B cell (primary cell): ENCODE results near the gene PLGRKT. TPM values are rescaled to one million over a fixed set of nuclear protein-coding genes. Genes with fewer than 3 reads are reported as not detected.
"Not testable (repeated sequence)": the region's sequence is repeated elsewhere in the genome, so short reads cannot be mapped to it uniquely, and the experiment has no call there.

ENCODE experiments used
- ATAC-seq: fragments of 200-7000 bp; cut with Tn5 transposase; one replicate; pipeline ENCODE4 v1.10.0; 2021; ENCODE audit warnings: low read depth, mild to moderate bottlenecking, moderate number of reproducible peaks, moderate library complexity
- CTCF ChIA-PET: fragments of 350-600 bp; sonication (Branson Sonifier 250); formaldehyde crosslinking; loops from one replicate; lab custom pipeline; 2021; ENCODE audit warnings: antibody characterized with exemption, inconsistent platforms; lab: Charles Lee
- POLR2A ChIA-PET: fragments of 350-600 bp; sonication (Branson Sonifier 250); formaldehyde crosslinking; loops from one replicate; lab custom pipeline; 2021; ENCODE audit warnings: antibody characterized with exemption; lab: Charles Lee
- DNase-seq: peaks from one replicate; pipeline ENCODE4 v3.0.0; 2013
- H2AFZ ChIP-seq: 2 replicates; pipeline ENCODE4 v1.6.1; 2012; ENCODE audit warnings: mild to moderate bottlenecking, low read depth, low read length; ENCODE audit not compliant: insufficient read depth, poor library complexity, severe bottlenecking
- H3K27ac ChIP-seq, 2 donors: 1 replicate in 1 of 2; 2 replicates in 1 of 2; pipeline ENCODE4 v1.5.1; 2012 to 2013; ENCODE audit warnings: low read length in 2 of 2, mild to moderate bottlenecking in 2 of 2, moderate library complexity in 1 of 2
- H3K27me3 ChIP-seq, 4 experiments: fragments of 200-600 bp in 1 of 4; sonication (generic) in 1 of 4; replicated peaks in 1 of 4; 1 replicate in 2 of 4; 2 replicates in 2 of 4; pipeline versions ENCODE4 v1.6.1 to v1.7.0; 2013 to 2016; ENCODE audit warnings: low read length in 3 of 4, mild to moderate bottlenecking in 2 of 4, mixed read lengths in 1 of 4, moderate library complexity in 1 of 4; ENCODE audit not compliant: insufficient read depth in 4 of 4, control insufficient read depth in 3 of 4; ENCODE audit errors: control extremely low read depth in 1 of 4
- H3K36me3 ChIP-seq, 2 experiments: replicated peaks in 1 of 2; 1 replicate in 1 of 2; 2 replicates in 1 of 2; pipeline versions ENCODE4 v1.6.1 to v1.7.1; 2013; ENCODE audit warnings: low read length in 1 of 2; ENCODE audit not compliant: insufficient read depth in 2 of 2, control insufficient read depth in 1 of 2; ENCODE audit errors: control extremely low read depth in 1 of 2, extremely low read depth in 1 of 2
- H3K4me1 ChIP-seq, 2 donors: fragments of 200-600 bp in 1 of 2; sonication (generic) in 1 of 2; 1 replicate in 1 of 2; 2 replicates in 1 of 2; pipeline versions ENCODE4 v1.5.1 to v1.6.1; 2013 to 2017; ENCODE audit warnings: low read length in 2 of 2; ENCODE audit not compliant: control insufficient read depth in 2 of 2, insufficient read depth in 2 of 2
- H3K4me2 ChIP-seq: replicated peaks from 2 replicates; pipeline ENCODE3; 2012; ENCODE audit warnings: mild to moderate bottlenecking, low read depth, low read length; ENCODE audit not compliant: poor library complexity, severe bottlenecking
- H3K4me3 ChIP-seq, 5 experiments: fragments of 200-600 bp in 1 of 5; sonication (generic) in 1 of 5; 1 replicate in 3 of 5; 2 replicates in 2 of 5; pipeline versions ENCODE4 v1.5.1 to v1.7.0; 2011 to 2016; ENCODE audit warnings: low read length in 4 of 5, mild to moderate bottlenecking in 4 of 5, low read depth in 2 of 5, control low read depth in 1 of 5, moderate library complexity in 1 of 5; ENCODE audit not compliant: insufficient read depth in 1 of 5; ENCODE audit errors: control extremely low read depth in 1 of 5, extremely low read depth in 1 of 5
- H3K79me2 ChIP-seq: fragments of 200-600 bp; sonication (generic); one replicate; pipeline ENCODE4 v1.6.0; 2016; ENCODE audit warnings: low read length; ENCODE audit not compliant: control insufficient read depth, insufficient read depth
- H3K9ac ChIP-seq: fragments of 200-600 bp; sonication (generic); 2 replicates; pipeline ENCODE4 v1.6.1; 2017; ENCODE audit warnings: mild to moderate bottlenecking, low read length, moderate library complexity
- H3K9me3 ChIP-seq, 3 donors: one replicate each; pipeline versions ENCODE4 v1.6.1 to v1.7.1; 2013; ENCODE audit warnings: low read length in 2 of 3; ENCODE audit not compliant: control insufficient read depth in 2 of 3, insufficient read depth in 1 of 3; ENCODE audit errors: control extremely low read depth in 1 of 3
- H4K20me1 ChIP-seq: 2 replicates; pipeline ENCODE4 v1.6.0; 2012; ENCODE audit warnings: mild to moderate bottlenecking, low read length; ENCODE audit not compliant: insufficient read depth, control insufficient read depth, poor library complexity, severe bottlenecking
- H3K27ac Mint-ChIP-seq: one replicate; pipeline ENCODE4 v1.8.0; 2021; ENCODE audit warnings: mixed read lengths
- H3K27me3 Mint-ChIP-seq: one replicate; pipeline ENCODE4 v1.8.0; 2021; ENCODE audit warnings: mixed read lengths
- H3K4me1 Mint-ChIP-seq: one replicate; pipeline ENCODE4 v1.8.0; 2021; ENCODE audit warnings: mixed read lengths
- H3K4me3 Mint-ChIP-seq: one replicate; pipeline ENCODE4 v1.8.0; 2021; ENCODE audit warnings: mixed read lengths
- H3K9me3 Mint-ChIP-seq: one replicate; pipeline ENCODE4 v1.8.0; 2022; ENCODE audit warnings: mixed read lengths; ENCODE audit not compliant: insufficient read depth
- CTCF ChIP-seq: fragments of 200-600 bp; IDR thresholded peaks from one replicate; pipeline ENCODE4 v1.8.0; 2022; ENCODE audit warnings: antibody characterized with exemption, mild to moderate bottlenecking
- EZH2 ChIP-seq: IDR thresholded peaks from 2 replicates; pipeline ENCODE4 v1.6.1; 2012; ENCODE audit warnings: borderline replicate concordance, low read depth, mild to moderate bottlenecking, moderate library complexity, low read length; ENCODE audit not compliant: insufficient read depth, poor library complexity, severe bottlenecking
- WGBS: methylation state at CpG from one replicate; pipeline ENCODE4 v1.1.5; 2013; ENCODE audit warnings: missing lambda C conversion rate; ENCODE audit not compliant: insufficient coverage; 5-methylcytosine and 5-hydroxymethylcytosine counted together
- intact Hi-C: fragments of 100-400 bp; cut with micrococcal nuclease; formaldehyde crosslinking; loops from one replicate; pipeline ENCODE4 v1.10.0; 2022
- polyA plus RNA-seq: library from polyadenylated mRNA; depleted of rRNA; stranded (reverse); fragments of >200 nt; gene quantifications from 2 replicates; pipeline ENCODE4 v1.2.3, GENCODE V29; 2012
- total RNA-seq, 2 donors: library from RNA; stranded (reverse); fragments of 120-200 nt in 1 of 2; gene quantifications; 1 replicate in 1 of 2; 2 replicates in 1 of 2; pipeline versions ENCODE4 v1.2.3 to v1.2.4, GENCODE V29; 2013 to 2022

PLGRKT gene
- total and polyA plus RNA-seq, 2 donors (not counting 1 experiment from before 2014, with no cell fraction given) = 8.4 to 11.0 TPM

- no CpG with 5 or more reads among the region's 2 CpGs for WGBS
- Histone ChIP-seq H3K27ac (no peak overlapping the region), H3K4me3 (no peak overlapping the region), H2AFZ (no peak overlapping the region), H3K27me3 (no peaks in the 10 kb centered on the region), H3K9me3 (no peaks in the 10 kb centered on the region), H3K36me3 (peaks cover 0 to 10% of the 10 kb centered on the region in 2 experiments), H3K4me1 (peaks cover 22 to 23% of the 10 kb centered on the region in 2 donors), H3K9ac (no peak overlapping the region), H4K20me1 (no peaks in the 10 kb centered on the region), H3K79me2 (peaks cover 12% of the 10 kb centered on the region), H3K4me2 (no peak overlapping the region)
- DNase-seq = no peak
- Mint-ChIP-seq H3K4me1 (peaks cover 43% of the 10 kb centered on the region), H3K27ac (peak overlapping the region; percentile 4), H3K4me3 (peak overlapping the region; percentile 95), H3K9me3 (no peaks in the 10 kb centered on the region), H3K27me3 (no peaks in the 10 kb centered on the region)
- TF ChIP-seq EZH2 = no peak
- no peak for ATAC-seq
- ChIA-PET POLR2A (interaction anchor here (0.7 to 2.4 kb wide), 2 partner anchors 164 to 344 kb away, joined by 3 to 8 read pairs; no protein-coding TSS in a partner anchor), CTCF (interaction anchor here (1.1 to 8.4 kb wide), 7 partner anchors 12 to 397 kb away, joined by 3 to 91 read pairs (median 12); partner anchors contain the start of genes CD274 and ERMP1)
- intact Hi-C loops = loop anchor here (5.0 kb wide), 7 partner anchors 134 to 1909 kb away; partner anchors contain the start of genes CDC37L1, ERMP1, KDM4C and RFX3
Measured at GRCh38 chr9:5436441-5436840, 1.3 kb downstream of the PLGRKT start.

- Histone ChIP-seq H3K27me3 (no peaks in the 10 kb centered on the region), H3K79me2 (peaks cover 12% of the 10 kb centered on the region), H3K4me3 (no peak overlapping the region), H3K27ac (no peak overlapping the region), H3K36me3 (peaks cover 0 to 11% of the 10 kb centered on the region in 2 experiments), H3K9me3 (no peaks in the 10 kb centered on the region), H3K9ac (no peak overlapping the region), H4K20me1 (no peaks in the 10 kb centered on the region), H3K4me2 (no peak overlapping the region), H2AFZ (no peak overlapping the region), H3K4me1 (peaks cover 22 to 23% of the 10 kb centered on the region in 2 donors)
- POLR2A ChIA-PET = no interaction called here
- H3K27ac Mint-ChIP-seq = no peak overlapping the region
- CTCF ChIA-PET = interaction anchor here (2.7 to 2.8 kb wide), 2 partner anchors 11 to 151 kb away, joined by 6 to 12 read pairs; no protein-coding TSS in a partner anchor
- peak overlapping the region; percentile 95 for H3K4me3 Mint-ChIP-seq
- WGBS = 63% methylated on average over 2 of the region's 3 CpGs
- no peaks in the 10 kb centered on the region for H3K9me3 Mint-ChIP-seq
- peaks cover 43% of the 10 kb centered on the region for H3K4me1 Mint-ChIP-seq
- TF ChIP-seq CTCF = no peak
- no peak for TF ChIP-seq EZH2
- ATAC-seq = no peak
- no peaks in the 10 kb centered on the region for H3K27me3 Mint-ChIP-seq
- intact Hi-C loops = loop anchor here (5.0 kb wide), 7 partner anchors 134 to 1909 kb away; partner anchors contain the start of genes CDC37L1, ERMP1, KDM4C and RFX3
- no peak for DNase-seq
Measured at GRCh38 chr9:5435912-5436311, 1.8 kb downstream of the PLGRKT start.

DNA sequence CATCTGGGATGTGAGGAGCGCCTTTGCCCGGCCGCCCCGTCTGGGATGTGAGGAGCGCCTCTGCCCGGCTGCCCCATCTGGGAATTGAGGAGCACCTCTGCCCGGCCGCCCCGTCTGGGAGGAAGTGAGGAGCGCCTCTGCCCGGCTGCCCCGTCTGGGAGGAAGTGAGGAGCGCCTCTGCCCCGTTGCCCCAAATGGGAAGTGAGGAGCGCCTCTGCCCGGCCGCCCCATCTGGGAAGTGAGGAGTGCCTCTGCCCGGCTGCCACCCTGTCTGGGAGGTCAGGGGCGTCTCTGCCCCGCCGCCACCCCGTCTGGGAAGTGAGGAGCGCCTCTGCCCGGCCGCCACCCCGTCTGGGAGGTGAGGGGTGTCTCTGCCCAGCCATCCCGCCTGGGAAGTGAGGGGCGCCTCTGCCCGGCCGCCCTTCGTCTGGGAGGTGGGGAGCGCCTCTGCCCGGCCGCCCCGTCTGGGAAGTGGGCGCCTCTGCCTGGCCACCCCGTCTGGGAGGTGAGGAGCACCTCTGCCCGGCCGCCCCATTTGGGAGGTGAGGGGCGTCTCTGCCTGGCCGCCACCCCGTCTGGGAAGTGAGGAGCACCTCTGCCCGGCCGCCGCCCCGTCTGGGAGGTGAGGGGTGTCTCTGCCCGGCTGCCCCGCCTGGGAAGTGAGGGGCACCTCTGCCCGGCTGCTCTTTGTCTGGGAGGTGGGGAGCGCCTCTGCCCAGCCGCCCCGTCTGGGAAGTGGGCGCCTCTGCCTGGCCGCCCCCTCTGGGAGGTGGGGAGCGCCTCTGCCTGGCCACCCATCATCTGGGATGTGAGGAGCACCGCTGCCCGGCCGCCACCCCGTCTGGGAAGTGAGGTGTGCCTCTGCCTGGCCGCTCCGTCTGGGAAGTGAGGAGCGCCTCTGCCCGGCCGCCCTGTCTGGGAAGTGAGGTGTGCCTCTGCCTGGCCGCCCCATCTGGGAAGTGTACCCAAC is 3.6 kb downstream of the PLGRKT start:
- CTCF ChIA-PET, intact Hi-C loops, H3K4me2 ChIP-seq, H3K9ac ChIP-seq, ATAC-seq, H3K4me3 Mint-ChIP-seq, H3K9me3 ChIP-seq, H3K27me3 ChIP-seq, H3K4me3 ChIP-seq, H3K9me3 Mint-ChIP-seq, DNase-seq, H3K27ac ChIP-seq, H2AFZ ChIP-seq, H3K27me3 Mint-ChIP-seq, H3K27ac Mint-ChIP-seq, POLR2A ChIA-PET, H4K20me1 ChIP-seq: not testable (repeated sequence)
- Histone ChIP-seq H3K4me1 (peaks cover 21 to 22% of the 10 kb centered on the region in 2 donors), H3K79me2 (peaks cover 12% of the 10 kb centered on the region), H3K36me3 (peaks cover 2 to 13% of the 10 kb centered on the region in 2 experiments)
- peaks cover 30% of the 10 kb centered on the region for H3K4me1 Mint-ChIP-seq
- 98% methylated on average over 45 of the region's 65 CpGs for WGBS
